ENCODE measurements around the gene LIN37. TPM values are rescaled to one million over a fixed set of nuclear protein-coding genes. Genes with fewer than 3 reads are reported as not detected.

The LIN37 gene
- total RNA-seq, 1 donor: 13.8 TPM

GRCh38 chr19:35731779-35732405 is 16.5 kb upstream of the LIN37 start:
- no peak for TF ChIP-seq CTCF (IDR thresholded peaks at IDR 0.05; ENCODE audit: insufficient read depth, low read depth, low read length)
- DNase-seq (ENCODE audit: low read depth): no peak
- no peak overlapping the region for H3K4me3 ChIP-seq (ENCODE audit: low read depth, low read length)

- H3K4me3 ChIP-seq (ENCODE audit: low read depth, low read length): no peak overlapping the region
- no peak for TF ChIP-seq CTCF (IDR thresholded peaks at IDR 0.05; ENCODE audit: insufficient read depth, low read depth, low read length)
- DNase-seq (ENCODE audit: low read depth): no peak
These were observed 15.7 kb upstream of the LIN37 start for GRCh38 chr19:35732540-35733179.

GRCh38 chr19:35733180-35734125 is 14.9 kb upstream of the LIN37 start:
- TF ChIP-seq CTCF (IDR thresholded peaks at IDR 0.05; ENCODE audit: insufficient read depth, low read depth, low read length): no peak
- no peak overlapping the region for H3K4me3 ChIP-seq (ENCODE audit: low read depth, low read length)
- no peak for DNase-seq (ENCODE audit: low read depth)

- no peak for DNase-seq (ENCODE audit: low read depth)
- TF ChIP-seq CTCF (IDR thresholded peaks at IDR 0.05; ENCODE audit: insufficient read depth, low read depth, low read length): no peak
- H3K4me3 ChIP-seq (ENCODE audit: low read depth, low read length): no peak overlapping the region
These were observed 14.1 kb upstream of the LIN37 start for GRCh38 chr19:35734273-35734672.

GRCh38 chr19:35734889-35735288 is 13.5 kb upstream of the LIN37 start:
- DNase-seq (ENCODE audit: low read depth): no peak
- no peak overlapping the region for H3K4me3 ChIP-seq (ENCODE audit: low read depth, low read length)
- no peak for TF ChIP-seq CTCF (IDR thresholded peaks at IDR 0.05; ENCODE audit: insufficient read depth, low read depth, low read length)

GRCh38 chr19:35736913-35737886 is 11.2 kb upstream of the LIN37 start:
- no peak overlapping the region for H3K4me3 ChIP-seq (ENCODE audit: low read depth, low read length)
- DNase-seq (ENCODE audit: low read depth): no peak
- no peak for TF ChIP-seq CTCF (IDR thresholded peaks at IDR 0.05; ENCODE audit: insufficient read depth, low read depth, low read length)
